Body of pancreas (tissue), 4 donors: Measurements from ENCODE around the gene GIMD1. TPM values are rescaled to one million over a fixed set of nuclear protein-coding genes. Genes with fewer than 3 reads are reported as not detected.
"Not testable (repeated sequence)": the region's sequence is repeated elsewhere in the genome, so short reads cannot be mapped to it uniquely, and the experiment has no call there.

ENCODE experiments used
- ATAC-seq: fragments of 150-250 bp; one replicate; pipeline ENCODE4 v1.9.1; 2016
- DNase-seq, 4 donors: peaks; one replicate each; pipeline ENCODE4 v3.0.0-alpha.2; 2019
- H3K27ac ChIP-seq, 4 donors: fragments of 200-600 bp; sonication (generic); 1 replicate in 3 of 4; 2 replicates in 1 of 4; pipeline versions ENCODE4 v1.5.1 to v1.6.1; 2016 to 2019; ENCODE audit warnings: mild to moderate bottlenecking in 1 of 4, mixed read lengths in 1 of 4, moderate library complexity in 1 of 4
- H3K27me3 ChIP-seq, 2 donors: fragments of 200-600 bp; sonication (generic); one replicate each; pipeline ENCODE4 v1.6.0; 2016; ENCODE audit warnings: mild to moderate bottlenecking in 1 of 2
- H3K36me3 ChIP-seq, 2 donors: fragments of 200-600 bp; sonication (generic); replicated peaks in 1 of 2; 2 replicates each; pipeline ENCODE4 v1.5.1; 2016; ENCODE audit warnings: low read depth in 2 of 2; ENCODE audit not compliant: insufficient read depth in 1 of 2
- H3K4me1 ChIP-seq: fragments of 200-600 bp; sonication (generic); one replicate; pipeline ENCODE4 v1.6.0; 2016
- H3K4me3 ChIP-seq, 2 donors: fragments of 200-600 bp; sonication (generic); 1 replicate in 1 of 2; 2 replicates in 1 of 2; pipeline ENCODE4 v1.5.1; 2016 to 2019
- H3K9me3 ChIP-seq, 3 donors: fragments of 200-600 bp; sonication (generic); 1 replicate in 2 of 3; 2 replicates in 1 of 3; pipeline ENCODE4 v1.5.1; 2016
- POLR2A ChIP-seq, 3 donors: fragments of 450-650 bp; IDR thresholded peaks; one replicate each; pipeline ENCODE4 v1.6.1; 2016; ENCODE audit warnings: antibody characterized with exemption in 3 of 3, mild to moderate bottlenecking in 2 of 3
- WGBS, 2 donors: methylation state at CpG; one replicate each; pipeline ENCODE4 v1.1.5; 2017; 5-methylcytosine and 5-hydroxymethylcytosine counted together
- intact Hi-C: fragments of 100-400 bp; cut with DNase I; formaldehyde crosslinking; loops from one replicate; pipeline ENCODE4 v1.15.1; 2023
- total RNA-seq, 2 donors: library from RNA; depleted of rRNA; stranded (reverse); fragments of >200 nt; gene quantifications; one replicate each; pipeline ENCODE4 v1.1.0, GENCODE V29; 2016
- TF ChIP-seq, protein P1 (sequence below), 7 experiments: fragments of 450-650 bp in 4 of 7; fragments of 200-600 bp in 3 of 7; sonication (generic) in 3 of 7; IDR thresholded peaks; one replicate each; pipeline ENCODE4 v1.5.1; 2016 to 2019; ENCODE audit warnings: antibody characterized with exemption in 7 of 7

Gene GIMD1
- not detected for total RNA-seq

DNA sequence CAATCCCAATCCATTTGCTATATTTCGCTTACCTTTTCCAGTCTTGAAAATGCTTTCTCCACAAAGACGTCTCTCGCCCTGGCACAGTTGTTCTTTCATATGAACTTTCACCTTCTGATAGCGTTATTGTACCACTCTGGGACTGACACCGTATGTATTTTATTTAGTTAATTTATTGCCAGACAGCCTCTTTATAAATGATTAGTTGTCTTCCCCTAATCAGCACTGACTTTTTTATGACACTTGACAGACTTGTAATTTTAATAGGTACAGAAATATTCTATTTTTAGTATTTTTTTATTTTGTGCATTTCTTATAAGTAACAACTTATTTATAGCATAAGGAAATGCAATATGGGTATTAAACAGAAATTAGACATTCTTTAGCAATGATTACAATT, at the start of gene GIMD1:
TSS of gene GIMD1 (minus strand) at position 101 of the 400 bp plus-strand sequence. CDS start 1,343 bp downstream, outside the sequence.
- Histone ChIP-seq H3K4me1 (no peaks in the 10 kb centered on the region), H3K36me3 (no peaks in the 10 kb centered on the region), H3K27me3 (no peaks in the 10 kb centered on the region), H3K27ac (no peak within 1 kb of the TSS), H3K9me3 (no peaks in the 10 kb centered on the region), H3K4me3 (no peak within 1 kb of the TSS)
- no peak for DNase-seq
- 38 to 40% methylated on average over 5 of the region's 5 CpGs for WGBS, 2 donors
- TF ChIP-seq, protein P1, sequence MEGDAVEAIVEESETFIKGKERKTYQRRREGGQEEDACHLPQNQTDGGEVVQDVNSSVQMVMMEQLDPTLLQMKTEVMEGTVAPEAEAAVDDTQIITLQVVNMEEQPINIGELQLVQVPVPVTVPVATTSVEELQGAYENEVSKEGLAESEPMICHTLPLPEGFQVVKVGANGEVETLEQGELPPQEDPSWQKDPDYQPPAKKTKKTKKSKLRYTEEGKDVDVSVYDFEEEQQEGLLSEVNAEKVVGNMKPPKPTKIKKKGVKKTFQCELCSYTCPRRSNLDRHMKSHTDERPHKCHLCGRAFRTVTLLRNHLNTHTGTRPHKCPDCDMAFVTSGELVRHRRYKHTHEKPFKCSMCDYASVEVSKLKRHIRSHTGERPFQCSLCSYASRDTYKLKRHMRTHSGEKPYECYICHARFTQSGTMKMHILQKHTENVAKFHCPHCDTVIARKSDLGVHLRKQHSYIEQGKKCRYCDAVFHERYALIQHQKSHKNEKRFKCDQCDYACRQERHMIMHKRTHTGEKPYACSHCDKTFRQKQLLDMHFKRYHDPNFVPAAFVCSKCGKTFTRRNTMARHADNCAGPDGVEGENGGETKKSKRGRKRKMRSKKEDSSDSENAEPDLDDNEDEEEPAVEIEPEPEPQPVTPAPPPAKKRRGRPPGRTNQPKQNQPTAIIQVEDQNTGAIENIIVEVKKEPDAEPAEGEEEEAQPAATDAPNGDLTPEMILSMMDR (IDR thresholded peaks at IDR 0.05) = no peak
- TF ChIP-seq POLR2A (IDR thresholded peaks at IDR 0.05) = no peak
- no peak for ATAC-seq
- intact Hi-C loops = no loop called here

DNA sequence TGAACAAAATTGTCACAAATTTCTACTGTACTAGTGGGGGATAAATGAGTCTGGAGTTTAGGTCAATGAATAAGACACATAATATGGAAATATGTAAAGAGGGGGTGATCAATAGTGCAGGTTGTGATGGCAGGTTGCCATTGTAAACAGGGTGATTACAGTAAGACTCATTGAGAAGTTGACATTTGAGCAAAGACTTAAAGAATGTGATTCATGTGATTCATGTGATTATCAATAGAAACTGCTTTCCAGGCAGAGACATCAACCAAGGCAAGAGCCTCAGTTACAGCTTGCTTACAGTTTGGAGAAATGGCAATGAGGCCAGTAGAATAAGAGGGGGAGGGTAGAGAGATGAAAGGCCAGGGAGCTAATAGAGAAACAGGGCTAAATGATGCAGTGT, 45.8 kb upstream of the GIMD1 start:
- ATAC-seq (no peak), DNase-seq (no peak)
- no peak for TF ChIP-seq POLR2A (IDR thresholded peaks at IDR 0.05)
- TF ChIP-seq, protein P1 (IDR thresholded peaks at IDR 0.05) = no peak
- no peaks in the 10 kb centered on the region for H3K4me1 ChIP-seq
- H3K4me3 ChIP-seq = no peak overlapping the region
- H3K36me3 ChIP-seq = no peaks in the 10 kb centered on the region
- no peak overlapping the region for H3K27ac ChIP-seq
- no peaks in the 10 kb centered on the region for H3K27me3 ChIP-seq
- intact Hi-C loops = no loop called here
- H3K9me3 ChIP-seq = no peaks in the 10 kb centered on the region

DNA sequence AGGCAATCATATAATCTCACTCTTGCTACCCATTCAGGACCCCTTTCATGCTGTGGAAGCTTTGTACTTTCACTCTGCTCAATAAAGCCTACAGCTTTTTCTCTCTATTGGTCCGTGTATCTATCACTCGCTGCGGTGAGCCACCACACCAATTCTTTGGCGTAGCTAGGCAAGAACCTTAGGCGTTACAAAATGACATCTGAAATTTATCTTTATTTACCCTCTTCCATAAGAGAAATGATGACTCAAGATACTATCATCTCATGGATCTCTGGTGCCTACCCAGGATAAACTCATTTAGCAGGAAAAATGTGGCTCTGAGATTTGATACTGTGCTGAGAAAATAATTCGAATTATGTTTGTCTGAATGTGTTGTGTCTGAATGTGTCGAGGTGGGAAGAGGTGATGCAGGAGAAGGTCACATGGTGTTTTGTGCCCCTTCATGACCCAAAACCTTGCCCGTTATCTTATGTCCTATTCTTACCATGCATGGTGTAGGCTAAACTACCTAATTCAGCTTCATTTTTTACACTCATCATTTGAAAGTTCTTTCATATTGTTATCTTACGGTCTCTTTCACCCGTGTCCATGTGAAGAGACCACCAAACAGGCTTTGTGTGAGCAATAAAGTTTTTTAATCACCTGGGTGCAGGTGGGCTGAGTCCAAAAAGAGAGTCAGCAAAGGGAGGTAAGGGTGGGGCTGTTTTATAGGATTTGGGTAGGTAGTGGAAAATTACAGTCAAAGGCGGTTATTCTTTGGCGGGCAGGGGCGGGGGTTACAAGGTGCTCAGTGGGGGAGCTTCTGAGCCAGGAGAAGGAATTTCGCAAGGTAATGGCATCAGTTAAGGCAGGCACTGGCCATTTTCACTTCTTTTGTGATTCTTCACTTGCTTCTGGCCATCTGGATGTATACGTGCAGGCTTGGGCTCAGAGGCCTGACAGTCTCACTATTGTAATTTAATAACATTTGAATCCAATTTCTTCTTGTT, 41.6 kb upstream of the GIMD1 start:
- Histone ChIP-seq H3K27ac (no peak overlapping the region), H3K36me3 (no peaks in the 10 kb centered on the region), H3K27me3 (no peaks in the 10 kb centered on the region), H3K9me3 (no peaks in the 10 kb centered on the region), H3K4me3 (no peak overlapping the region), H3K4me1 (no peaks in the 10 kb centered on the region)
- TF ChIP-seq POLR2A (IDR thresholded peaks at IDR 0.05) = no peak
- TF ChIP-seq, protein P1 (IDR thresholded peaks at IDR 0.05) = no peak
- DNase-seq = no peak
- intact Hi-C loops = no loop called here
- 74 to 77% methylated on average over 15 of the region's 15 CpGs for WGBS, 2 donors
- ATAC-seq = no peak

DNA sequence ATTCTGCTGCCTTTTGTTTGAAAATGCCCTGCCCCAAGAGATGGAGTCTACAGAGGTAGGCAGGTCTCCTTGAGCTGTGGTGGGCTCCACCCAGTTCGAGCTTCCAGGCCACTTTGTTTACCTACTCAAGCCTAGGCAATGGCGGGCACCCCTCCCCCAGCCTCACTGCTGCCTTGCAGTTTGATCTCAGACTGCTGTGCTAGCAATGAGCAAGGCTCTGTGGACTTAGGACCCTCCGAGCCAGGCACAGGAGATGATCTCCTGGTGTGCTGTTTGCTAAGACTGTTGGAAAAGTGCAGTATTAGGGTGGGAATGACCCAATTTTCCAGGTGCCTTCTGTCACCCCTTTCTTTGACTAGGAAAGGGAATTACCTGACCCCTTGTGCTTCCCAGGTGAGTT, 39.4 kb upstream of the GIMD1 start:
- 43 to 52% methylated on average over 2 to 3 of the region's 3 CpGs for WGBS, 2 donors
- H3K9me3 ChIP-seq, H3K4me1 ChIP-seq, DNase-seq, H3K4me3 ChIP-seq, ATAC-seq, H3K27ac ChIP-seq, intact Hi-C loops, H3K36me3 ChIP-seq, H3K27me3 ChIP-seq: not testable (repeated sequence)

DNA sequence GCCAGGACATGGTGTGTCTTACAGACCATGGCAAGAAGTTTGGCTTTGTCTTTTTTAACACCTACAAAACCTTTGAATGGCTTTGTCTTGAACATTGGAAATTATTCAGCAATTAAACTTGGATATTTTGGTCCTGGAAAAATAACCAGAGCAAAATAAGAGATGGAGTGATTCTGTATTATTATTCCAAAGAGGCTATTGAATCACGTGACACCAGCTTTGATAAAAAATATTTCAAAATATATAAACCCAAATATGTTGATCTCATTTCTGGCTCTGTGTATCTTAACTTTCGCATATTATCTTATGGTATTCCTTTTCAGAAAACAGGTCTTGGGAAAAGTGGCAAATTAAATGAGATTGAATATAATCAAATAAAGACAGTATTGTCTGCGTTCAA, 32.6 kb upstream of the GIMD1 start:
- Histone ChIP-seq H3K9me3 (no peaks in the 10 kb centered on the region), H3K27me3 (no peaks in the 10 kb centered on the region), H3K4me1 (no peaks in the 10 kb centered on the region), H3K36me3 (no peaks in the 10 kb centered on the region), H3K27ac (no peak overlapping the region), H3K4me3 (no peak overlapping the region)
- intact Hi-C loops = no loop called here
- no peak for TF ChIP-seq POLR2A (IDR thresholded peaks at IDR 0.05)
- TF ChIP-seq, protein P1 (IDR thresholded peaks at IDR 0.05) = no peak
- ATAC-seq = no peak
- 74 to 76% methylated on average over 3 of the region's 3 CpGs for WGBS, 2 donors
- DNase-seq = no peak

DNA sequence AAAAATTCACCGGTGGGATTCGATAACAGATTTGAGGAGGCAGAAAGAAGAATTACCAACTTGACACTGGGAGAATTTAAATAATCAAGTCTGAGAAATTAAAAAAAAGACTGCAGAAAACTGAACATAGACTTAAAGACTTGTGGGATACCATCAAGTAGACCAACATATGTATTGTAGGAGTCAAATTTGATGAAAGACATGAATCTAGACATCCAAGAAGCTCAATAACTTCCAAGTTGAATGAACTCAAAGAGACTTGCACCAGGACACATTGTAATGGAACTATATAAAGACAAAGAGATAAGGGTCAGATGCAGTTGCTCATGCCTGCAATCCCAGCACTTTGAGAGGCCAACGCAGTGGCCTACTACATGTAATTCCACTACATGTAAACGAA, 30.3 kb upstream of the GIMD1 start:
- H3K27me3 ChIP-seq, DNase-seq, H3K27ac ChIP-seq, H3K36me3 ChIP-seq, H3K9me3 ChIP-seq, H3K4me3 ChIP-seq, ATAC-seq, H3K4me1 ChIP-seq, intact Hi-C loops: not testable (repeated sequence)
- 60 to 74% methylated on average over 2 to 4 of the region's 4 CpGs for WGBS, 2 donors
